H4 (cell line): ENCODE results near the gene KRTCAP2. TPM values are rescaled to one million over a fixed set of nuclear protein-coding genes. Genes with fewer than 3 reads are reported as not detected.
A peak's percentile ranks its signal among the peaks of the same experiment; 100 is the strongest.

ENCODE experiments used
- DNase-seq: peaks from one replicate; pipeline ENCODE4 v3.0.0-alpha.2; 2015; ENCODE audit warnings: low spot score
- total RNA-seq: library from RNA; depleted of rRNA; stranded (reverse); fragments of >200 nt; shearing (Covaris generic); gene quantifications from 2 replicates; pipeline ENCODE4 v1.2.3, GENCODE V29; 2014

KRTCAP2 gene
- total RNA-seq, 1 experiment from 2014 or later = 140 TPM

GRCh38 chr1:155134322-155134721 is 38.8 kb downstream of the KRTCAP2 start:
- DNase-seq = no peak

DNA sequence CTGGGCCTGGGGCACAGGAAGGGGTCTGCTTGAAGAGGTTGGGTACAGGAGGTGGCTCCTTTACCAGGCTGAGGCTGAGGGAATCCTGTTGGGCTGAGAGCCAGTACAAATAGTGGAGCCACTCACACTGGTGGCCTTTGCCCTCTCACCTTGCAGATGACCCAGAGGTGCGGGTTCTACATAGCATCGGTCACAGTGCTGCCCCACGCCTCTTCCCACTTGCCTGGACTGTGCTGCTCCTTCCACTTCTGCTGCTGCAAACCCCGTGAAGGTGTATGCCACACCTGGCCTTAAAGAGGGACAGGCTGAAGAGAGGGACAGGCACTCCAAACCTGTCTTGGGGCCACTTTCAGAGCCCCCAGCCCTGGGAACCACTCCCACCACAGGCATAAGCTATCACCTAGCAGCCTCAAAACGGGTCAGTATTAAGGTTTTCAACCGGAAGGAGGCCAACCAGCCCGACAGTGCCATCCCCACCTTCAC is 39.3 kb downstream of the KRTCAP2 start:
- DNase-seq = no peak

DNA sequence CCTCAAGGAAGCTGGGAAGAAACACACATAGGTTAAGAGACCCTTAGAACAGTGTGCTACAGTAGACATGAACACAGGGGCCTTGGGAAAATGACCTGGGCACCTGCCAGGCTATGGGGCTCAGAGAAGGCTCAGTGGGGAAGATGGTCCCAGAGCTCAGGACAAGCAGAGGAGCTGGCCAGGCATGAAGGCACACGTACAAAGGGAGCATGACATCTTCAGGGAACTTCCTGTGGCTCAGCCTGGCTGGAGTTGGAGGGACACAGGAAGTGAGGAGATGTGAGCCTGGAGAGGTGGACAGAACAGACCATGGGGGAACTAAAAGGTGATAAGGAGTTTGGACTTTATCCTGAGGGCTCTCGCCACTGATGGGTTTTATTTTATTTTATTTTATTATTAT is 41.2 kb downstream of the KRTCAP2 start:
- no peak for DNase-seq

DNA sequence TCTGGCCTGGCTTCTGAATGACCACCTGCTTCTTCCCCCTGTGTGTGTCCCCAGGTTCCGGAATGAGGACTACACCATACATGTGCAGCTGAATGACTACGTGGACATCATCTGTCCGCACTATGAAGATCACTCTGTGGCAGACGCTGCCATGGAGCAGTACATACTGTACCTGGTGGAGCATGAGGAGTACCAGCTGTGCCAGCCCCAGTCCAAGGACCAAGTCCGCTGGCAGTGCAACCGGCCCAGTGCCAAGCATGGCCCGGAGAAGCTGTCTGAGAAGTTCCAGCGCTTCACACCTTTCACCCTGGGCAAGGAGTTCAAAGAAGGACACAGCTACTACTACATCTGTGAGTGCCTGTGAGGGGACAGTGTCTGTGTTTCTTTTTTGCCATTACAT is 41.8 kb downstream of the KRTCAP2 start:
- no peak for DNase-seq

DNA sequence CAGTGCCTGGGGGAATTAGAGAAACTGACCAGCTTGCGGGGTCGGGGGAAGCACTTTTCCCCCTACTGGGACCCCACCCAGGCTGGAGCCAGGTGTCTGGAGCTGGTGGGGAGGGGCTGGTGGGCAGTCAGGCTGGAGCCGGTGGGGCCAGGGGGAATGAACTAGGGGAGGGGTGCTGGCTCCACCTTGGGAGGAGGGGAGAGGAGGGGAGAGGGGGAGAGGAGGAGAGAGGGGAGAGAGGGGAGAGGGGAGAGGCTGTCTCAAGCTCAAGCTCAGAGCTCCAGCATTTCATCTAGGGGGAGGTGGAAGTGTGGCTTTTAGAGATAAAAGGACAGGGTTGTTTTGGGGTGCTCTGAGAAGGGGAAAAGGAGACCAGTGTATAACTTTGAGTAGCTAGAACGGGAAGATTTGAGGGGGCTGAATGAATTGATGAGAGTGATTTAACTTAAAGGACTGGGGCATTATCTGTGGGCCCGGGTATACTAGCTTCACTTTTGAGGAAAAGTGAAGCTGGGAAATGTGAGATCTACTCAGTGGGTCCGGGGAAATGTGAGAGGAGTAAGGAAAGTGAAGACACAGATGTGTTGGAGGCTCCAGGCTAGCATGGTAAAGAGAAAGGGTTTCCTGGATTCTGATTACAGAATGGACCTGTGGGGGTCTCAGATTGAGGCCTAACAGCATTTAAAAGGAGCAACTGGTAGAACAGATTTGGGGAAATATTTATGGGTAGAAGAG is 42.7 kb downstream of the KRTCAP2 start:
- DNase-seq = no peak

DNA sequence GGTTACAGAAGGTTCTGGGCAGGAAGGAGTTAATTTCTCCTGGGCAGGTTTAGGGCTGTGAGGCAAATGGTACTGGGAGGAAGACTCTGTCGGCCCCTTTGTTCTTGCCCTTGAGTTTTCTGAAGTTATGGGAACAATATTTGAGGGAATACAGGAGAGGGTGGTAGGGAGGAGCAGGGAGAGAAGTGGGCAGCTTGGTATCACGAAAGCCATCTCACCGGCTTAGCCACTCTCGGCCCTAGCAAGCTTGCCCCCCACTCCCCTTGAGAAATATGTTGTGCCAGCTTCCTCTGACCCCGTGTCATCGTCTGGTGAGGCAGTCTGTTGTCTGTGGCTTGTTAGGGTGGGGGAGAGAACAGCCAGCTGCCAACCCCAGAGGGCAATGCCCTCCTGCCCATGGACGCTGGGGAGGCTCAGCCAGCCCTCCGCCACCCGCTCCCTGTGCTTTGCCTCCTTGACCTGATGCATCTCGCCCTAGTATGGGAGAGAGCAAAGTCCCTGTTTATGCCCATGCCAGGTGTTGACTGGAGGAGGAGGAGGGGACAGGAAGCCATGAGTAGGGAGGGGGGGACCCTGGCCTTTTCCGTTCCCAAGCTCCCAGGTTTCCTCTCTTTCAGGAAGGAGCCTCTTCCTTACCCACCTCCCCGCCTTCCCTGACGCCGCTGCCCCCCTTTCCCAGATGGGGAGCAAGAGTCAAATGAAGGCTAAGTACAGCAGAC is 44.2 kb downstream of the KRTCAP2 start:
- DNase-seq = peak; percentile 46

GRCh38 chr1:155127967-155128754 is 44.9 kb downstream of the KRTCAP2 start:
- DNase-seq = no peak

- DNase-seq = peak; percentile 81
Measured at GRCh38 chr1:155127105-155127966, 45.8 kb downstream of the KRTCAP2 start, which contains the start of gene EFNA1. TSS of gene EFNA1 (plus strand) at chr1:155127876. CDS start at chr1:155127978, 102 bp downstream.

GRCh38 chr1:155126556-155127104 is 46.5 kb downstream of the KRTCAP2 start:
- DNase-seq = peak; percentile 38

DNA sequence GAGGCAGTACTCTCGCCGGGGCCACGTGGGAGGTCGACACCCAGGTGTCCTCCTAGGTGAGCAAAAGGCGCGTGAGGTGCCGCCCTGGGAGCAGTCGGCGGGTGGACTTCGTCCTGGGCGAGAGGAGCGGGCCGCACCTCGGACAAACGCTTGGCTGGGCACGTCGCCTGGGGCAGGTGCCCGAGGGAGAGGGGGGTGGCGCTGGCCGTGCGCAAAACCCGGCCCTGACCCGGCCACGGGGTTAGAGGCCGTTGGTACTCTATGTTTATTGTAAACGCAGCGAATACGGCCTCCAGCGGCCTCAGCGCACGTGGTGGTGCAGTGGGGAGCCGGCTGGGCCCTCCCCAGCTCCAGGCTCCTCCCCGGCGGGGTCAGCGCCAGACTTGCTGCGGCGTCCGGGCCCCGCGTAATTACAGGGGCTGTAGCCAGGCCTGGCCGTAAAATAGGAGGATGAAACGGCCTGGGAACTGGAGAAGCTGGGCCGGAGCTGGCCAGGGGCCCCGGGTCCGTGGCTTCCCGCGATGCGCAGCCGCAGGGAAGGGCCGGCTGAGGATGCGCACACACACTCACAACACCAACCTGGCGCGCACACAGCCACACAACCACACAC is 47.1 kb downstream of the KRTCAP2 start:
- DNase-seq = no peak

- DNase-seq = no peak
Measured at GRCh38 chr1:155125511-155125945, 47.6 kb downstream of the KRTCAP2 start.

DNA sequence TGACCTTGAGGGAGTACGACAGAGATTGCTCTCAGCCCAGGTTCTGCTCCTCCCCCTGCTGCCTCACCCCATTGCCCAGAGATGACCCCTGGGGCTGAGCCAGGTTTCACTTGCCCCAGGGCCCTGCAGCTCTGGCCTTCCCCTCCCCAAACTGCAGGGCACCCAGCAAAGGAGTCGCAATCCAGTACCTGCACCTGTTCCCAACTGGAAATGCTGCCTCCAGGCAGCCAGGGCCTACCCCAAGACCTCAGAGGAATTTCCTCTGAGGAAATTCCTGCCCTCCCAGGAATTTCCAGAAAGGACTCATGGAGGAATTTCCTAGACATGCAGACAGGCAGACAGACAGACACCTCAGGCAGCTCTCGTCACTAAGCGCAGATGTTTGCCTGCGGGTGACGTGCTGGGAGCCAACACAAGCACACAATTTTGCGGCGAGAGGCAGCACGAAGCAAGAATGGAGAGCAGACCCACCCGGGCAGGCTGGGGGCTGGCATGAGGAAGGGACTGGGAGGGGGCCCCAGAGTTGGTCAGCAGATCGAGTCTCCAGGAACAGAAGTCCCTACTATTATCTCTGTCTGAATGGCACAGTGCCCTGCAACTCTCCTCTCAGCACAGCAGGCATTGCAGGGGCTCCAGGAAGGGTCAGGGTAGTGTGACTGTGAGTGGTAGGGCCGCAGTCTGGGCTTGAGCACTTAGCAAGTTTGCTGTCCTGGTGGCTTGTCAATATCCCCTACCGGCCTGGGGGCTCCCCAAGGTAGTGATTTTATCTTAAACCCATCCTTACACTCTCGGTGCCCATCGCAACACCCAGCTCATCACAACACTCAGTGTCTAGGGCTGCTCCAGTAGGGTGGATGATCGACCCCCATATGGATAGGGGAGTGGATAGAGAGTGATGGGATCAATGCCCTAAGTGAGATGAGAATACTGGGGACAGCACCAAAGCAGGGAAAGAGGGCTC is 48.3 kb downstream of the KRTCAP2 start:
- no peak for DNase-seq

DNA sequence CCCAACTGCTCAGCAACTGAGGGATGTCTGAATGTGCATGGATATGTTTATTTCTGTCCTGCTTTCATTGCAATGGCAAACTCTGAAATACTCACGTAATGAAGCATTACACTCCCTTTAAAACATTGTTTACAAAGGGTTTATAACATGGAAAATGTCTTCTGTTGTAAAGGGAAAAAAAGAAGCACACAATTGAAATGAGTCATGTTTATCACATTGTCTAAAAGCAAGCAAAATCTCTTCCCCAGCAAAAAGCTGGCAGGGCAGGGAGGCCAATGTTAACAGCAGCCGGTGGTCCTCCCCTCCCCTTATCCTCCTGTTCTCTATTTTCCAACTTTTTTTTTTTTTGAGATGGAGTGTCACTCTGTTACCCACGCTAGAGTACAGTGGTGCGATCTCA is 49.3 kb downstream of the KRTCAP2 start:
- no peak for DNase-seq

GRCh38 chr1:155122308-155122707 is 50.8 kb downstream of the KRTCAP2 start:
- no peak for DNase-seq

DNA sequence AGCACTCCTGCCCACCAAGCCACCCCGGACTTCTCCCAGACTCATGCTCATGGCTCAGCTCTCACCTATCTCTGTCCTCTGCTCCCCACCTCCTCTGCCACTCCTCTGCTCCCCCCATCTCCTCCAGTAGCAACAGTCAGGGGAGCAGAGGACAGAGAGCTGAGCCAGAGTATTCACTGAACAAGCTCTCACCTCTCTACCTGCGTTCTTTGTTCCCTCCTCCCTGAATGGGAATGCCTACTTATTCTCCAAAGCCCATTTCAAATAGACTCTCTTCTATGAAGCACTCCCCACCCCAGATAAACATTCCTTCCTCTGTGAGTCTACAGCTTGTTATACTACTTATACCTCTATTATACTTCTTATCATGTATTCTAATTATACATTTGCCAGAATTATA is 51.9 kb downstream of the KRTCAP2 start:
- no peak for DNase-seq

- DNase-seq = no peak
Measured at GRCh38 chr1:155120253-155120652, 52.9 kb downstream of the KRTCAP2 start.
